HEK293 (cell line): ENCODE results near the gene CDHR5.

Experiments used
- EGR2 ChIP-seq: fragments of 450-650 bp; formaldehyde crosslinking; IDR thresholded peaks from 2 replicates; pipeline ENCODE4 v1.5.1; 2016; ENCODE audit warnings: low read depth, missing biosample characterization, missing genetic modification characterization
- GLI4 ChIP-seq: fragments of 450-650 bp; formaldehyde crosslinking; IDR thresholded peaks from 2 replicates; pipeline ENCODE4 v1.5.1; 2016; ENCODE audit warnings: missing biosample characterization, missing genetic modification characterization
- ZBTB1 ChIP-seq: fragments of 450-650 bp; formaldehyde crosslinking; IDR thresholded peaks from 2 replicates; pipeline ENCODE4 v1.5.1; 2016; ENCODE audit warnings: missing biosample characterization, missing genetic modification characterization
- ZBTB21 ChIP-seq: fragments of 450-650 bp; formaldehyde crosslinking; IDR thresholded peaks from 2 replicates; pipeline ENCODE4 v1.5.1; 2017; ENCODE audit warnings: missing biosample characterization, missing genetic modification characterization
- ZBTB7A ChIP-seq: fragments of 450-650 bp; formaldehyde crosslinking; IDR thresholded peaks from 2 replicates; pipeline ENCODE4 v1.5.1; 2016; ENCODE audit warnings: low read depth, missing biosample characterization, missing genetic modification characterization
- ZNF202 ChIP-seq: fragments of 450-650 bp; formaldehyde crosslinking; IDR thresholded peaks from 2 replicates; pipeline ENCODE4 v1.5.1; 2016; ENCODE audit warnings: missing biosample characterization, missing genetic modification characterization, borderline replicate concordance
- TF ChIP-seq, protein P1 (sequence below): fragments of 450-650 bp; formaldehyde crosslinking; IDR thresholded peaks from 2 replicates; pipeline ENCODE4 v1.5.1; 2017; ENCODE audit warnings: missing biosample characterization, mild to moderate bottlenecking, missing genetic modification characterization, moderate library complexity
- TF ChIP-seq, protein P2 (sequence below): fragments of 450-650 bp; formaldehyde crosslinking; IDR thresholded peaks from 2 replicates; pipeline ENCODE4 v1.5.1; 2017; ENCODE audit warnings: missing biosample characterization, missing genetic modification characterization
- TF ChIP-seq, protein P3 (sequence below): fragments of 450-650 bp; formaldehyde crosslinking; IDR thresholded peaks from 2 replicates; pipeline ENCODE4 v1.5.1; 2016; ENCODE audit warnings: missing biosample characterization, missing genetic modification characterization
- TF ChIP-seq, protein P4 (sequence below): fragments of 450-650 bp; formaldehyde crosslinking; IDR thresholded peaks from 2 replicates; pipeline ENCODE4 v1.5.1; 2016; ENCODE audit warnings: missing biosample characterization, missing genetic modification characterization
- TF ChIP-seq, protein P5 (sequence below): fragments of 450-650 bp; formaldehyde crosslinking; IDR thresholded peaks from 2 replicates; pipeline ENCODE4 v1.5.1; 2016; ENCODE audit warnings: missing biosample characterization, missing genetic modification characterization

DNA sequence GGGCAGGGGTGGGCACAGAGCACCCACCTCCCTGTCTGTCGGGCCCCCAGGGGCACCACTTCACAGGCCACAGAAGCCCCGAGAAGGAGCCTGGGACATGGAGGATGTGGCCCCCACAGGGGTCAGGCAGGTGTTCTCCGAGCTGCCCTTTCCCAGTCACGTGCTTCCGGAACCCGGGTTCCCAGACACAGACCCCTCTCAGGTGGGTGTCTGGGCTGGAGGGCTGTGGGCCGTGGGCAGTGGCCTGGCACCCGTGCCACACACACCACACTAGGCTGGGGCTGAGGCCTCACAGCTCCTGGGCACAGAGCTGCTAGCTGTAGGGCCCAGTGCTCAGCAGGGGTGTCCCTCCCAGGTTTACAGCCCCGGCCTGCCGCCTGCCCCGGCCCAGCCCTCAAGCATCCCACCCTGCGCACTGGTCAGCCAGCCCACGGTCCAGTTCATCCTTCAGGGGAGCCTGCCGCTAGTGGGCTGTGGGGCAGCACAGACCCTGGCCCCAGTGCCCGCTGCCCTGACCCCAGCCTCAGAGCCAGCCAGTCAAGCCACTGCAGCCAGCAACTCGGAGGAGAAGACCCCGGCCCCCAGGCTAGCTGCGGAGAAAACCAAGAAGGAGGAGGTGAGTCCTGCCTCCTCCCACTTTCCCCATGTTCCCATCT lies 14.5 kb downstream of the CDHR5 start:
- TF ChIP-seq, protein P1, sequence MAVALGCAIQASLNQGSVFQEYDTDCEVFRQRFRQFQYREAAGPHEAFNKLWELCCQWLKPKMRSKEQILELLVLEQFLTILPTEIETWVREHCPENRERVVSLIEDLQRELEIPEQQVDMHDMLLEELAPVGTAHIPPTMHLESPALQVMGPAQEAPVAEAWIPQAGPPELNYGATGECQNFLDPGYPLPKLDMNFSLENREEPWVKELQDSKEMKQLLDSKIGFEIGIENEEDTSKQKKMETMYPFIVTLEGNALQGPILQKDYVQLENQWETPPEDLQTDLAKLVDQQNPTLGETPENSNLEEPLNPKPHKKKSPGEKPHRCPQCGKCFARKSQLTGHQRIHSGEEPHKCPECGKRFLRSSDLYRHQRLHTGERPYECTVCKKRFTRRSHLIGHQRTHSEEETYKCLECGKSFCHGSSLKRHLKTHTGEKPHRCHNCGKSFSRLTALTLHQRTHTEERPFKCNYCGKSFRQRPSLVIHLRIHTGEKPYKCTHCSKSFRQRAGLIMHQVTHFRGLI (tag by site-specific recombination) = no peak
- TF ChIP-seq, protein P2, sequence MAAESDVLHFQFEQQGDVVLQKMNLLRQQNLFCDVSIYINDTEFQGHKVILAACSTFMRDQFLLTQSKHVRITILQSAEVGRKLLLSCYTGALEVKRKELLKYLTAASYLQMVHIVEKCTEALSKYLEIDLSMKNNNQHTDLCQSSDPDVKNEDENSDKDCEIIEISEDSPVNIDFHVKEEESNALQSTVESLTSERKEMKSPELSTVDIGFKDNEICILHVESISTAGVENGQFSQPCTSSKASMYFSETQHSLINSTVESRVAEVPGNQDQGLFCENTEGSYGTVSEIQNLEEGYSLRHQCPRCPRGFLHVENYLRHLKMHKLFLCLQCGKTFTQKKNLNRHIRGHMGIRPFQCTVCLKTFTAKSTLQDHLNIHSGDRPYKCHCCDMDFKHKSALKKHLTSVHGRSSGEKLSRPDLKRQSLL (tag by site-specific recombination) = no peak
- TF ChIP-seq, protein P3, sequence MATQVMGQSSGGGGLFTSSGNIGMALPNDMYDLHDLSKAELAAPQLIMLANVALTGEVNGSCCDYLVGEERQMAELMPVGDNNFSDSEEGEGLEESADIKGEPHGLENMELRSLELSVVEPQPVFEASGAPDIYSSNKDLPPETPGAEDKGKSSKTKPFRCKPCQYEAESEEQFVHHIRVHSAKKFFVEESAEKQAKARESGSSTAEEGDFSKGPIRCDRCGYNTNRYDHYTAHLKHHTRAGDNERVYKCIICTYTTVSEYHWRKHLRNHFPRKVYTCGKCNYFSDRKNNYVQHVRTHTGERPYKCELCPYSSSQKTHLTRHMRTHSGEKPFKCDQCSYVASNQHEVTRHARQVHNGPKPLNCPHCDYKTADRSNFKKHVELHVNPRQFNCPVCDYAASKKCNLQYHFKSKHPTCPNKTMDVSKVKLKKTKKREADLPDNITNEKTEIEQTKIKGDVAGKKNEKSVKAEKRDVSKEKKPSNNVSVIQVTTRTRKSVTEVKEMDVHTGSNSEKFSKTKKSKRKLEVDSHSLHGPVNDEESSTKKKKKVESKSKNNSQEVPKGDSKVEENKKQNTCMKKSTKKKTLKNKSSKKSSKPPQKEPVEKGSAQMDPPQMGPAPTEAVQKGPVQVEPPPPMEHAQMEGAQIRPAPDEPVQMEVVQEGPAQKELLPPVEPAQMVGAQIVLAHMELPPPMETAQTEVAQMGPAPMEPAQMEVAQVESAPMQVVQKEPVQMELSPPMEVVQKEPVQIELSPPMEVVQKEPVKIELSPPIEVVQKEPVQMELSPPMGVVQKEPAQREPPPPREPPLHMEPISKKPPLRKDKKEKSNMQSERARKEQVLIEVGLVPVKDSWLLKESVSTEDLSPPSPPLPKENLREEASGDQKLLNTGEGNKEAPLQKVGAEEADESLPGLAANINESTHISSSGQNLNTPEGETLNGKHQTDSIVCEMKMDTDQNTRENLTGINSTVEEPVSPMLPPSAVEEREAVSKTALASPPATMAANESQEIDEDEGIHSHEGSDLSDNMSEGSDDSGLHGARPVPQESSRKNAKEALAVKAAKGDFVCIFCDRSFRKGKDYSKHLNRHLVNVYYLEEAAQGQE (tag by site-specific recombination) = no peak
- TF ChIP-seq, protein P4, sequence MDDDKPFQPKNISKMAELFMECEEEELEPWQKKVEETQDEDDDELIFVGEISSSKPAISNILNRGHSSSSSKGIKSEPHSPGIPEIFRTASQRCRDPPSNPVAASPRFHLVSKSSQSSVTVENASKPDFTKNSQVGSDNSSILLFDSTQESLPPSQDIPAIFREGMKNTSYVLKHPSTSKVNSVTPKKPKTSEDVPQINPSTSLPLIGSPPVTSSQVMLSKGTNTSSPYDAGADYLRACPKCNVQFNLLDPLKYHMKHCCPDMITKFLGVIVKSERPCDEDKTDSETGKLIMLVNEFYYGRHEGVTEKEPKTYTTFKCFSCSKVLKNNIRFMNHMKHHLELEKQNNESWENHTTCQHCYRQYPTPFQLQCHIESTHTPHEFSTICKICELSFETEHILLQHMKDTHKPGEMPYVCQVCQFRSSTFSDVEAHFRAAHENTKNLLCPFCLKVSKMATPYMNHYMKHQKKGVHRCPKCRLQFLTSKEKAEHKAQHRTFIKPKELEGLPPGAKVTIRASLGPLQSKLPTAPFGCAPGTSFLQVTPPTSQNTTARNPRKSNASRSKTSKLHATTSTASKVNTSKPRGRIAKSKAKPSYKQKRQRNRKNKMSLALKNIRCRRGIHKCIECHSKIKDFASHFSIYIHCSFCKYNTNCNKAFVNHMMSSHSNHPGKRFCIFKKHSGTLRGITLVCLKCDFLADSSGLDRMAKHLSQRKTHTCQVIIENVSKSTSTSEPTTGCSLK (tag by site-specific recombination) = no peak
- TF ChIP-seq ZBTB21 (tag by site-specific recombination) (no peak), ZBTB1 (tag by site-specific recombination) (no peak), ZNF202 (tag by site-specific recombination) (no peak), EGR2 (no peak), ZBTB7A (tag by site-specific recombination) (no peak), GLI4 (tag by site-specific recombination) (no peak)
- TF ChIP-seq, protein P5, sequence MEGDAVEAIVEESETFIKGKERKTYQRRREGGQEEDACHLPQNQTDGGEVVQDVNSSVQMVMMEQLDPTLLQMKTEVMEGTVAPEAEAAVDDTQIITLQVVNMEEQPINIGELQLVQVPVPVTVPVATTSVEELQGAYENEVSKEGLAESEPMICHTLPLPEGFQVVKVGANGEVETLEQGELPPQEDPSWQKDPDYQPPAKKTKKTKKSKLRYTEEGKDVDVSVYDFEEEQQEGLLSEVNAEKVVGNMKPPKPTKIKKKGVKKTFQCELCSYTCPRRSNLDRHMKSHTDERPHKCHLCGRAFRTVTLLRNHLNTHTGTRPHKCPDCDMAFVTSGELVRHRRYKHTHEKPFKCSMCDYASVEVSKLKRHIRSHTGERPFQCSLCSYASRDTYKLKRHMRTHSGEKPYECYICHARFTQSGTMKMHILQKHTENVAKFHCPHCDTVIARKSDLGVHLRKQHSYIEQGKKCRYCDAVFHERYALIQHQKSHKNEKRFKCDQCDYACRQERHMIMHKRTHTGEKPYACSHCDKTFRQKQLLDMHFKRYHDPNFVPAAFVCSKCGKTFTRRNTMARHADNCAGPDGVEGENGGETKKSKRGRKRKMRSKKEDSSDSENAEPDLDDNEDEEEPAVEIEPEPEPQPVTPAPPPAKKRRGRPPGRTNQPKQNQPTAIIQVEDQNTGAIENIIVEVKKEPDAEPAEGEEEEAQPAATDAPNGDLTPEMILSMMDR = no peak
